GM18517 (cell line): ENCODE measurements around the gene PIP.
"Not testable (repeated sequence)": the region's sequence is repeated elsewhere in the genome, so short reads cannot be mapped to it uniquely, and the experiment has no call there.

Experiments
- ATAC-seq: cut with Tn5 transposase; IDR thresholded peaks from one replicate; pipeline ENCODE4 v1.9.1; 2021; ENCODE audit warnings: mild to moderate bottlenecking, moderate library complexity; ENCODE audit not compliant: unreplicated experiment

The PIP gene

GRCh38 chr7:143176128-143176527 is 44.3 kb downstream of the PIP start:
- no peak for ATAC-seq

- no peak for ATAC-seq
Measured at GRCh38 chr7:143177374-143178119, 45.7 kb downstream of the PIP start.

- not testable (repeated sequence) for ATAC-seq
Measured at GRCh38 chr7:143180771-143181170, 48.9 kb downstream of the PIP start.

- ATAC-seq = no peak
Measured at GRCh38 chr7:143181349-143181748, 49.5 kb downstream of the PIP start.

- ATAC-seq = no peak
Measured at GRCh38 chr7:143183024-143183423, 51.1 kb downstream of the PIP start, which contains the start of gene TAS2R39. Gene TAS2R39, plus strand, starts transcription at chr7:143183419. Its CDS starts 0 bp downstream, at chr7:143183419.

GRCh38 chr7:143185551-143185950 is 53.7 kb downstream of the PIP start:
- no peak for ATAC-seq

GRCh38 chr7:143188994-143189393 is 57.1 kb downstream of the PIP start:
- no peak for ATAC-seq
